ENCODE data around the gene SLC37A3. TPM values are rescaled to one million over a fixed set of nuclear protein-coding genes. Genes with fewer than 3 reads are reported as not detected.
A peak's percentile ranks its signal among the peaks of the same experiment; 100 is the strongest.

Gene SLC37A3
- total and polyA plus RNA-seq, 4 donors: 7.3 to 30.8 (median 10.6) TPM

- TF ChIP-seq RXRA (IDR thresholded peaks at IDR 0.05) (no peak), RAD21 (IDR thresholded peaks at IDR 0.05) (no peak), TAF1 (conservative IDR thresholded peaks at IDR 0.05) (no peak), SP1 (IDR thresholded peaks at IDR 0.05) (no peak)
- TF ChIP-seq, protein P1, sequence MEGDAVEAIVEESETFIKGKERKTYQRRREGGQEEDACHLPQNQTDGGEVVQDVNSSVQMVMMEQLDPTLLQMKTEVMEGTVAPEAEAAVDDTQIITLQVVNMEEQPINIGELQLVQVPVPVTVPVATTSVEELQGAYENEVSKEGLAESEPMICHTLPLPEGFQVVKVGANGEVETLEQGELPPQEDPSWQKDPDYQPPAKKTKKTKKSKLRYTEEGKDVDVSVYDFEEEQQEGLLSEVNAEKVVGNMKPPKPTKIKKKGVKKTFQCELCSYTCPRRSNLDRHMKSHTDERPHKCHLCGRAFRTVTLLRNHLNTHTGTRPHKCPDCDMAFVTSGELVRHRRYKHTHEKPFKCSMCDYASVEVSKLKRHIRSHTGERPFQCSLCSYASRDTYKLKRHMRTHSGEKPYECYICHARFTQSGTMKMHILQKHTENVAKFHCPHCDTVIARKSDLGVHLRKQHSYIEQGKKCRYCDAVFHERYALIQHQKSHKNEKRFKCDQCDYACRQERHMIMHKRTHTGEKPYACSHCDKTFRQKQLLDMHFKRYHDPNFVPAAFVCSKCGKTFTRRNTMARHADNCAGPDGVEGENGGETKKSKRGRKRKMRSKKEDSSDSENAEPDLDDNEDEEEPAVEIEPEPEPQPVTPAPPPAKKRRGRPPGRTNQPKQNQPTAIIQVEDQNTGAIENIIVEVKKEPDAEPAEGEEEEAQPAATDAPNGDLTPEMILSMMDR (IDR thresholded peaks at IDR 0.05; ENCODE audit: low read depth, low read length, missing input control): no peak
- TF ChIP-seq, protein P2, sequence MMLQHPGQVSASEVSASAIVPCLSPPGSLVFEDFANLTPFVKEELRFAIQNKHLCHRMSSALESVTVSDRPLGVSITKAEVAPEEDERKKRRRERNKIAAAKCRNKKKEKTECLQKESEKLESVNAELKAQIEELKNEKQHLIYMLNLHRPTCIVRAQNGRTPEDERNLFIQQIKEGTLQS (IDR thresholded peaks at IDR 0.05): no peak
- no peaks in the 10 kb centered on the region for H3K36me3 ChIP-seq (ENCODE audit: control insufficient read depth in 4 of 4, insufficient read depth in 3 of 4, low read depth in 1 of 4, low read length in 3 of 4)
- H3K27ac ChIP-seq (ENCODE audit: low read depth in 1 of 2, low read length in 2 of 2): no peak overlapping the region
- no peaks in the 10 kb centered on the region for H3K9me3 ChIP-seq (ENCODE audit: control insufficient read depth in 4 of 4, low read length in 3 of 4)
- H3K4me3 ChIP-seq (ENCODE audit: low read depth in 1 of 3, low read length in 3 of 3): no peak overlapping the region
- H3K27me3 ChIP-seq (ENCODE audit: control insufficient read depth in 4 of 4, insufficient read depth in 4 of 4, low read length in 3 of 4): no peaks in the 10 kb centered on the region
- peaks cover 0 to 2% (median 0%) of the 10 kb centered on the region in 4 donors for H3K4me1 ChIP-seq (ENCODE audit: control insufficient read depth in 4 of 4, insufficient read depth in 4 of 4, low read length in 3 of 4)
- WGBS: 81% methylated on average over 3 of the region's 3 CpGs
- no peak for DNase-seq (ENCODE audit: low spot score)
- no peak overlapping the region for H3K9ac ChIP-seq (ENCODE audit: low read depth in 1 of 2, low read length in 2 of 2)
Measured at GRCh38 chr7:140439359-140439758, 41.0 kb upstream of the SLC37A3 start.

- TF ChIP-seq HNF4G (IDR thresholded peaks at IDR 0.05) (no peak), EGR1 (IDR thresholded peaks at IDR 0.05; ENCODE audit: low read depth in 2 of 2) (no peak), TAF1 (conservative IDR thresholded peaks at IDR 0.05) (no peak), JUND (IDR thresholded peaks at IDR 0.05) (no peak), HNF4A (conservative IDR thresholded peaks at IDR 0.05) (no peak), RAD21 (IDR thresholded peaks at IDR 0.05) (no peak), FOXA1 (IDR thresholded peaks at IDR 0.05) (no peak), SP1 (IDR thresholded peaks at IDR 0.05) (no peak), FOXA2 (IDR thresholded peaks at IDR 0.05) (no peak), NR2F2 (IDR thresholded peaks at IDR 0.05) (no peak), RXRA (IDR thresholded peaks at IDR 0.05) (no peak), YY1 (IDR thresholded peaks at IDR 0.05) (no peak), ZBTB33 (IDR thresholded peaks at IDR 0.05) (no peak), GABPA (IDR thresholded peaks at IDR 0.05 in 1 of 2, conservative IDR thresholded peaks at IDR 0.05 in 1 of 2) (no peak)
- TF ChIP-seq, protein P1 (IDR thresholded peaks at IDR 0.05; ENCODE audit: low read depth, low read length, missing input control): no peak
- TF ChIP-seq, protein P2 (IDR thresholded peaks at IDR 0.05): no peak
- TF ChIP-seq, protein P3, sequence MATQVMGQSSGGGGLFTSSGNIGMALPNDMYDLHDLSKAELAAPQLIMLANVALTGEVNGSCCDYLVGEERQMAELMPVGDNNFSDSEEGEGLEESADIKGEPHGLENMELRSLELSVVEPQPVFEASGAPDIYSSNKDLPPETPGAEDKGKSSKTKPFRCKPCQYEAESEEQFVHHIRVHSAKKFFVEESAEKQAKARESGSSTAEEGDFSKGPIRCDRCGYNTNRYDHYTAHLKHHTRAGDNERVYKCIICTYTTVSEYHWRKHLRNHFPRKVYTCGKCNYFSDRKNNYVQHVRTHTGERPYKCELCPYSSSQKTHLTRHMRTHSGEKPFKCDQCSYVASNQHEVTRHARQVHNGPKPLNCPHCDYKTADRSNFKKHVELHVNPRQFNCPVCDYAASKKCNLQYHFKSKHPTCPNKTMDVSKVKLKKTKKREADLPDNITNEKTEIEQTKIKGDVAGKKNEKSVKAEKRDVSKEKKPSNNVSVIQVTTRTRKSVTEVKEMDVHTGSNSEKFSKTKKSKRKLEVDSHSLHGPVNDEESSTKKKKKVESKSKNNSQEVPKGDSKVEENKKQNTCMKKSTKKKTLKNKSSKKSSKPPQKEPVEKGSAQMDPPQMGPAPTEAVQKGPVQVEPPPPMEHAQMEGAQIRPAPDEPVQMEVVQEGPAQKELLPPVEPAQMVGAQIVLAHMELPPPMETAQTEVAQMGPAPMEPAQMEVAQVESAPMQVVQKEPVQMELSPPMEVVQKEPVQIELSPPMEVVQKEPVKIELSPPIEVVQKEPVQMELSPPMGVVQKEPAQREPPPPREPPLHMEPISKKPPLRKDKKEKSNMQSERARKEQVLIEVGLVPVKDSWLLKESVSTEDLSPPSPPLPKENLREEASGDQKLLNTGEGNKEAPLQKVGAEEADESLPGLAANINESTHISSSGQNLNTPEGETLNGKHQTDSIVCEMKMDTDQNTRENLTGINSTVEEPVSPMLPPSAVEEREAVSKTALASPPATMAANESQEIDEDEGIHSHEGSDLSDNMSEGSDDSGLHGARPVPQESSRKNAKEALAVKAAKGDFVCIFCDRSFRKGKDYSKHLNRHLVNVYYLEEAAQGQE (IDR thresholded peaks at IDR 0.05): no peak
- Histone ChIP-seq H3K36me3 (ENCODE audit: control insufficient read depth in 4 of 4, insufficient read depth in 3 of 4, low read depth in 1 of 4, low read length in 3 of 4) (no peaks in the 10 kb centered on the region), H3K27me3 (ENCODE audit: control insufficient read depth in 4 of 4, insufficient read depth in 4 of 4, low read length in 3 of 4) (no peaks in the 10 kb centered on the region), H3K27ac (ENCODE audit: low read depth in 1 of 2, low read length in 2 of 2) (no peak overlapping the region), H3K4me1 (ENCODE audit: control insufficient read depth in 4 of 4, insufficient read depth in 4 of 4, low read length in 3 of 4) (peaks cover 0 to 2% (median 0%) of the 10 kb centered on the region in 4 donors), H3K9ac (ENCODE audit: low read depth in 1 of 2, low read length in 2 of 2) (no peak overlapping the region), H3K4me3 (ENCODE audit: low read depth in 1 of 3, low read length in 3 of 3) (peak overlapping the region in 1 of 3 donors; percentile 8), H3K9me3 (ENCODE audit: control insufficient read depth in 4 of 4, low read length in 3 of 4) (no peaks in the 10 kb centered on the region)
- 49% methylated on average over 51 of the region's 51 CpGs for WGBS
- DNase-seq (ENCODE audit: low spot score): no peak
Measured at GRCh38 chr7:140435252-140435895, 37.0 kb upstream of the SLC37A3 start.
